Measurements from ENCODE around the gene NCOA1. TPM values are rescaled to one million over a fixed set of nuclear protein-coding genes. Genes with fewer than 3 reads are reported as not detected.

NCOA1 gene
- total and polyA plus RNA-seq, 2 of the 4 experiments (the other 2 are of a cell fraction): 6.7 to 11.3 TPM

- DNase-seq: no peak
- Histone ChIP-seq H2BK5ac (ENCODE audit: low read depth, low read length, poor library complexity, severe bottlenecking) (no peak overlapping the region), H3K79me1 (ENCODE audit: low read depth in 1 of 2, low read length in 2 of 2) (peaks cover 4 to 6% of the 10 kb centered on the region in 2 experiments; a peak in 2 of 4 replicates), H2AFZ (replicated peaks; ENCODE audit: low read length, poor library complexity) (no peak overlapping the region), H2AK5ac (ENCODE audit: low read depth, low read length) (no peak overlapping the region), H4K5ac (ENCODE audit: low read depth, low read length) (no peak overlapping the region), H2BK120ac (ENCODE audit: low read depth, low read length) (no peak overlapping the region), H2AK9ac (replicated peaks; ENCODE audit: low read depth, low read length, poor library complexity) (no peak overlapping the region), H3K9ac (ENCODE audit: low read depth, low read length) (no peak overlapping the region), H3K4me2 (ENCODE audit: low read depth, low read length) (no peak overlapping the region), H4K20me1 (ENCODE audit: insufficient read depth, low read length) (no peaks in the 10 kb centered on the region), H3K9me3 (ENCODE audit: control insufficient read depth, insufficient read depth, low read length) (no peaks in the 10 kb centered on the region), H3K14ac (replicated peaks; ENCODE audit: low read depth, low read length) (no peak overlapping the region), H2BK15ac (ENCODE audit: low read depth, low read length) (no peak overlapping the region), H3K4me1 (ENCODE audit: control insufficient read depth, insufficient read depth, low read length) (no peaks in the 10 kb centered on the region), H3K56ac (ENCODE audit: extremely low read depth, insufficient read depth, low read length) (no peak overlapping the region), H4K91ac (ENCODE audit: insufficient read depth, low read depth, low read length) (no peak overlapping the region), H3K23ac (ENCODE audit: low read depth, low read length) (no peak overlapping the region), H3K9me1 (ENCODE audit: insufficient read depth, low read length) (no peaks in the 10 kb centered on the region), H3K27me3 (ENCODE audit: control insufficient read depth, insufficient read depth, low read length) (no peaks in the 10 kb centered on the region), H3K27ac (ENCODE audit: insufficient read depth, low read length) (no peak overlapping the region), H3K4me3 (ENCODE audit: insufficient read depth, low read depth, low read length) (no peak overlapping the region), H3K36me3 (ENCODE audit: control insufficient read depth, insufficient read depth, low read length) (no peaks in the 10 kb centered on the region), H4K8ac (ENCODE audit: low read depth in 2 of 2, low read length in 2 of 2) (no peak overlapping the region), H2BK20ac (ENCODE audit: low read depth, low read length) (no peak overlapping the region), H3K18ac (ENCODE audit: low read depth, low read length) (no peak overlapping the region), H3K4ac (ENCODE audit: low read depth, low read length) (no peak overlapping the region)
- no TSS peak for BruUV-seq (replicated peaks)
- in situ Hi-C loops (cut with MboI; ENCODE audit: low sequenced_read_pairs): no loop called here
- dilution Hi-C loops (cut with HindIII; ENCODE audit: low sequenced_read_pairs, unreplicated experiment): no loop called here
- ChIA-PET CTCF (interaction anchor here (0.7 kb wide), 1 partner anchor 9 kb away, joined by 3 read pairs; no protein-coding TSS in a partner anchor), POLR2A (ENCODE audit: unreplicated experiment) (no interaction called here)
- no CpG with 5 or more reads among the region's 3 CpGs for WGBS, 2 experiments (ENCODE audit: extremely low coverage in 2 of 2, insufficient read length in 1 of 2)
- no peak for ATAC-seq (ENCODE audit: low read depth)
- intact Hi-C loops (cut with micrococcal nuclease): no loop called here
- TF ChIP-seq POLR2A (IDR thresholded peaks at IDR 0.05; ENCODE audit: low read depth, low read length) (no peak), CEBPB (IDR thresholded peaks at IDR 0.05; ENCODE audit: low read depth, low read length) (no peak), MAZ (IDR thresholded peaks at IDR 0.05; ENCODE audit: borderline replicate concordance, low read depth, low read length) (no peak), RFX5 (IDR thresholded peaks at IDR 0.05; ENCODE audit: low read depth, low read length) (no peak), NFE2L2 (IDR thresholded peaks at IDR 0.05; ENCODE audit: low read depth, low read length) (no peak), BHLHE40 (IDR thresholded peaks at IDR 0.05; ENCODE audit: low read depth, low read length) (no peak), RAD21 (IDR thresholded peaks at IDR 0.05; ENCODE audit: low read length) (no peak), USF2 (IDR thresholded peaks at IDR 0.05; ENCODE audit: low read depth, low read length) (no peak), FOS (IDR thresholded peaks at IDR 0.05; ENCODE audit: low read depth, low read length) (no peak), MAFK (IDR thresholded peaks at IDR 0.05; ENCODE audit: low read depth, low read length) (no peak), SMC3 (IDR thresholded peaks at IDR 0.05; ENCODE audit: low read depth, low read length) (no peak), CTCF (conservative IDR thresholded peaks at IDR 0.05; ENCODE audit: low read depth, low read length) (no peak), ELK1 (IDR thresholded peaks at IDR 0.05; ENCODE audit: borderline replicate concordance, low read depth, low read length) (no peak), RCOR1 (IDR thresholded peaks at IDR 0.05; ENCODE audit: insufficient replicate concordance, low read length) (no peak), CHD1 (IDR thresholded peaks at IDR 0.05; ENCODE audit: low read depth, low read length) (no peak), MXI1 (IDR thresholded peaks at IDR 0.05; ENCODE audit: borderline replicate concordance, low read depth, low read length) (no peak)
Measured at GRCh38 chr2:24621779-24622538, 130.9 kb downstream of the NCOA1 start.

All from IMR-90 (cell line).